K562 (cell line): Measurements from ENCODE around the gene SPTA1. TPM values are rescaled to one million over a fixed set of nuclear protein-coding genes. Genes with fewer than 3 reads are reported as not detected.

Experiments used
- ATAC-seq: fragments of 200-7000 bp; cut with Tn5 transposase; 3 replicates; pipeline ENCODE4 v1.9.1; 2020; ENCODE audit warnings: moderate library complexity
- BruUV-seq: library from RNA; stranded (reverse); fragments of 400-500 nt; replicated peaks from 2 replicates; lab custom pipeline; 2021; lab: Mats Ljungman, UMichigan
- CTCF ChIA-PET: fragments of 300-600 bp; formaldehyde crosslinking; extraction: SDS; loops from one replicate; lab custom pipeline; 2021; ENCODE audit warnings: low intra/inter-chr PET ratio; lab: Yijun Ruan, JAX
- POLR2A ChIA-PET: fragments of 300-600, 350-650 bp; sonication (Branson Sonifier 250); formaldehyde crosslinking; extraction: SDS; loops from one replicate; lab custom pipeline; 2021; ENCODE audit warnings: antibody characterized with exemption, inconsistent platforms; lab: Yijun Ruan, JAX
- DNase-seq, 4 experiments: peaks; one replicate each; pipeline versions ENCODE4 v3.0.0 to v3.0.0-alpha.2; 2011 to 2018; ENCODE audit warnings: low spot score in 3 of 4, mixed read lengths in 3 of 4; ENCODE audit errors: extremely low read depth in 1 of 4
- FAIRE-seq: peaks from 2 replicates; lab custom pipeline; 2011; peaks lifted over from hg19 to GRCh38; lab: Jason Lieb, UNC
- H2AFZ ChIP-seq: 2 replicates; pipeline ENCODE4 v1.6.0; 2011; ENCODE audit warnings: low read depth, low read length, control low read depth, inconsistent platforms
- H3K27ac ChIP-seq: fragments of 200-600 bp; 3 replicates; pipeline ENCODE4 v1.8.0; 2011; ENCODE audit warnings: low read depth, mild to moderate bottlenecking, control low read depth, inconsistent platforms, low read length, moderate library complexity, mixed read lengths; ENCODE audit errors: extremely low read depth
- H3K27me3 ChIP-seq, 2 experiments: fragments of 300-600 bp in 1 of 2; 2 replicates in 1 of 2; 3 replicates in 1 of 2; pipeline versions ENCODE4 v1.6.0 to v1.8.0; 2011; ENCODE audit warnings: inconsistent platforms in 2 of 2, low read length in 2 of 2, mild to moderate bottlenecking in 1 of 2, mixed read lengths in 1 of 2, moderate library complexity in 1 of 2; ENCODE audit not compliant: control insufficient read depth in 2 of 2, insufficient read depth in 2 of 2
- H3K36me3 ChIP-seq: fragments of 300-600 bp; 3 replicates; pipeline ENCODE4 v1.8.0; 2011; ENCODE audit warnings: mild to moderate bottlenecking, low read length, inconsistent platforms; ENCODE audit not compliant: control insufficient read depth, insufficient read depth
- H3K4me1 ChIP-seq, 2 experiments: fragments of 200-600 bp in 1 of 2; replicated peaks in 1 of 2; 2 replicates in 1 of 2; 3 replicates in 1 of 2; pipeline versions ENCODE4 v1.5.1 to v1.8.0; 2011; ENCODE audit warnings: inconsistent platforms in 2 of 2, low read length in 2 of 2, mild to moderate bottlenecking in 1 of 2, mixed read lengths in 1 of 2, moderate library complexity in 1 of 2; ENCODE audit not compliant: control insufficient read depth in 2 of 2, insufficient read depth in 2 of 2
- H3K4me2 ChIP-seq: 2 replicates; pipeline ENCODE4 v1.6.1; 2011; ENCODE audit warnings: low read length, control low read depth, inconsistent platforms, mixed read lengths; ENCODE audit not compliant: insufficient read depth
- H3K4me3 ChIP-seq: fragments of 200-600 bp; sonication (generic), shearing (Covaris generic); 2 replicates; pipeline ENCODE4 v1.5.1; 2016; ENCODE audit warnings: control low read depth, inconsistent platforms
- H3K79me2 ChIP-seq: fragments of 200-600 bp; 3 replicates; pipeline ENCODE4 v1.8.0; 2011; ENCODE audit warnings: low read length, inconsistent platforms; ENCODE audit not compliant: control insufficient read depth, insufficient read depth
- H3K9ac ChIP-seq, 2 experiments: 2 replicates each; pipeline versions ENCODE4 v1.6.0 to v1.6.1; 2011; ENCODE audit warnings: low read depth in 2 of 2, low read length in 2 of 2, control low read depth in 1 of 2, inconsistent platforms in 1 of 2, mild to moderate bottlenecking in 1 of 2, mixed read lengths in 1 of 2; ENCODE audit not compliant: insufficient read depth in 1 of 2
- H3K9me1 ChIP-seq: one replicate; pipeline ENCODE4 v1.6.0; 2011; ENCODE audit warnings: inconsistent platforms, mild to moderate bottlenecking, low read length, moderate library complexity; ENCODE audit not compliant: control insufficient read depth, insufficient read depth
- H3K9me3 ChIP-seq: replicated peaks from 2 replicates; pipeline ENCODE4 v1.5.1; 2011; ENCODE audit warnings: low read depth, low read length, inconsistent platforms; ENCODE audit not compliant: control insufficient read depth, insufficient read depth
- H4K20me1 ChIP-seq: replicated peaks from 2 replicates; pipeline ENCODE4 v1.6.1; 2011; ENCODE audit warnings: low read length, inconsistent platforms, mixed read lengths; ENCODE audit not compliant: control insufficient read depth, insufficient read depth
- E2F1 ChIP-seq: sonication (generic); formaldehyde crosslinking; IDR thresholded peaks from 2 replicates; pipeline ENCODE4 v1.8.1; 2023; ENCODE audit warnings: mild to moderate bottlenecking, missing genetic modification reagents, moderate library complexity
- FOXO4 ChIP-seq: fragments of 450-650 bp; formaldehyde crosslinking; IDR thresholded peaks from 2 replicates; pipeline ENCODE4 v1.4.0; 2020; ENCODE audit warnings: mild to moderate bottlenecking, moderate library complexity
- GABPB2 ChIP-seq: fragments of 250-450 bp; sonication (Bioruptor Pico); conservative IDR thresholded peaks from 2 replicates; pipeline ENCODE4 v1.5.1; 2021; ENCODE audit warnings: mild to moderate bottlenecking
- LCOR ChIP-seq: sonication (generic); formaldehyde crosslinking; IDR thresholded peaks from 2 replicates; pipeline ENCODE4 v1.8.0; 2022; ENCODE audit warnings: mild to moderate bottlenecking, missing genetic modification reagents
- PHF21A ChIP-seq: fragments of 450-650 bp; IDR thresholded peaks from 2 replicates; pipeline ENCODE4 v1.6.1; 2017; ENCODE audit warnings: low read depth, borderline replicate concordance
- RB1 ChIP-seq: fragments of 450-650 bp; IDR thresholded peaks from 2 replicates; pipeline ENCODE4 v1.6.1; 2017; ENCODE audit warnings: low read depth, mild to moderate bottlenecking
- STAT5A ChIP-seq: IDR thresholded peaks from 2 replicates; pipeline ENCODE4 v1.6.1; 2012; ENCODE audit warnings: low read length, inconsistent platforms, borderline replicate concordance
- TCF7 ChIP-seq: sonication (generic); IDR thresholded peaks from 2 replicates; pipeline ENCODE4 v1.6.1; 2016; ENCODE audit warnings: antibody characterized with exemption, borderline replicate concordance
- TFAM ChIP-seq: fragments of 250-450 bp; sonication (Bioruptor Pico); conservative IDR thresholded peaks from 2 replicates; pipeline ENCODE4 v1.5.0; 2021; ENCODE audit warnings: mild to moderate bottlenecking, moderate library complexity
- U2AF1 ChIP-seq: fragments of 200-400 bp; formaldehyde crosslinking; optimal IDR thresholded peaks from 2 replicates; pipeline ENCODE3; 2017; ENCODE audit warnings: mild to moderate bottlenecking, low read depth, low read length, moderate library complexity
- ZBTB49 ChIP-seq: sonication (generic); formaldehyde crosslinking; IDR thresholded peaks from 2 replicates; pipeline ENCODE4 v1.8.0; 2022; ENCODE audit warnings: missing genetic modification reagents, mild to moderate bottlenecking, borderline replicate concordance
- ZC3H11A ChIP-seq: IDR thresholded peaks from 2 replicates; pipeline ENCODE4 v1.6.1; 2012; ENCODE audit warnings: low read depth, low read length, improper control_type of control experiment
- ZNF124 ChIP-seq: sonication (generic); formaldehyde crosslinking; IDR thresholded peaks from 2 replicates; pipeline ENCODE4 v1.8.1; 2022; ENCODE audit warnings: missing genetic modification reagents
- ZNF639 ChIP-seq, 2 experiments: fragments of 200-800 bp in 1 of 2; sonication (Bioruptor generic) in 1 of 2; sonication (generic) in 1 of 2; formaldehyde crosslinking in 1 of 2; IDR thresholded peaks in 1 of 2; conservative IDR thresholded peaks in 1 of 2; 2 replicates each; pipeline versions ENCODE4 v1.5.0 to v1.6.1; 2016 to 2020; ENCODE audit warnings: missing compliant biosample characterization in 1 of 2, missing genetic modification characterization in 1 of 2, missing genetic modification reagents in 1 of 2
- WGBS: fragments of 100-300 bp; shearing (Covaris generic); methylation state at CpG from one replicate; pipeline ENCODE4 v1.1.6; 2016; ENCODE audit warnings: low coverage, mixed read lengths; ENCODE audit not compliant: insufficient coverage; ENCODE audit errors: missing lambda C conversion rate; 5-methylcytosine and 5-hydroxymethylcytosine counted together
- in situ Hi-C: fragments of 300-500 bp; cut with MboI; formaldehyde crosslinking; loops from 4 replicates; pipeline ENCODE4 v1.15.0; 2018; ENCODE audit warnings: inconsistent platforms, mixed read lengths
- intact Hi-C: fragments of 100-400 bp; cut with micrococcal nuclease; formaldehyde crosslinking; loops from 2 replicates; pipeline ENCODE4 v1.14.2; 2022
- polyA plus RNA-seq, 8 experiments: library from polyadenylated mRNA; depleted of rRNA in 4 of 8; stranded (reverse) in 5 of 8; unstranded in 3 of 8; fragments of >200 nt; fragmentation: Nextera tagmentation in 2 of 8; fragmentation: Illumina TruSeq in 1 of 8; extraction: Ambion mirVana in 2 of 8; extraction: Trizol in 1 of 8; gene quantifications; 2 replicates each; pipeline versions ENCODE4 v1.2.1 to v1.2.3, GENCODE V29; 2011 to 2014; ENCODE audit warnings: inconsistent platforms in 1 of 8, missing spikeins in 1 of 8
- total RNA-seq, 7 experiments: library from RNA; depleted of rRNA in 6 of 7; stranded (reverse); fragments of >200 nt in 6 of 7; fragmentation: Illumina TruSeq in 2 of 7; extraction: Trizol in 2 of 7; gene quantifications; 2 replicates each; pipeline versions ENCODE4 v1.2.1 to v1.2.3, GENCODE V29; 2011 to 2021; ENCODE audit warnings: low replicate concordance in 1 of 7

The SPTA1 gene
- total and polyA plus RNA-seq, 9 of the 15 experiments (the other 6 are each of a cell fraction or from before 2014, with no cell fraction given): 11.0 to 62.1 (median 45.9) TPM

GRCh38 chr1:158646465-158646864, 40.0 kb downstream of the SPTA1 start (continued):
- TF ChIP-seq E2F1 (CRISPR knock-in tag) (no peak), ZNF124 (CRISPR knock-in tag) (no peak), TCF7 (no peak), ZBTB49 (CRISPR knock-in tag) (no peak), LCOR (CRISPR knock-in tag) (no peak)

GRCh38 chr1:158644449-158644848, 42.1 kb downstream of the SPTA1 start:
- in situ Hi-C loops: no loop called here
- H3K27ac ChIP-seq: no peak overlapping the region
- POLR2A ChIA-PET: interaction anchor here (1.0 kb wide), 1 partner anchor 9 kb away, joined by 3 read pairs; no protein-coding TSS in a partner anchor
- TF ChIP-seq ZNF639 (CRISPR knock-in tag; conservative IDR thresholded peaks at IDR 0.05 in 1 of 2, IDR thresholded peaks at IDR 0.05 in 1 of 2) (no peak), FOXO4 (CRISPR knock-in tag) (no peak), GABPB2 (CRISPR knock-in tag) (no peak), RB1 (no peak), PHF21A (no peak), TFAM (no peak), STAT5A (no peak), ZC3H11A (no peak), U2AF1 (no peak)

More at GRCh38 chr1:158644449-158644848, 42.1 kb downstream of the SPTA1 start:
- DNase-seq (no peak), ATAC-seq (no peak), FAIRE-seq (no peak)
- H3K27me3 ChIP-seq: no peaks in the 10 kb centered on the region
- intact Hi-C loops: no loop called here
- H3K9me1 ChIP-seq: no peaks in the 10 kb centered on the region
- H3K36me3 ChIP-seq: peaks cover 78% of the 10 kb centered on the region
- BruUV-seq: no TSS peak
- WGBS: 76% methylated on average over 2 of the region's 2 CpGs
- no peaks in the 10 kb centered on the region for H3K9me3 ChIP-seq
- no peaks in the 10 kb centered on the region for H3K79me2 ChIP-seq
- no peak overlapping the region for H3K9ac ChIP-seq
- CTCF ChIA-PET: no interaction called here
- no peaks in the 10 kb centered on the region for H4K20me1 ChIP-seq
- no peak overlapping the region for H3K4me2 ChIP-seq
- H2AFZ ChIP-seq: no peak overlapping the region
- H3K4me3 ChIP-seq: no peak overlapping the region
- H3K4me1 ChIP-seq: no peaks in the 10 kb centered on the region
